NCI-H82 (cell line): ENCODE data around the gene EVX2.

ENCODE experiments used
- DNase-seq: peaks from one replicate; lab custom pipeline; 2025; lab: John Stamatoyannopoulos, UW

The EVX2 gene

DNA sequence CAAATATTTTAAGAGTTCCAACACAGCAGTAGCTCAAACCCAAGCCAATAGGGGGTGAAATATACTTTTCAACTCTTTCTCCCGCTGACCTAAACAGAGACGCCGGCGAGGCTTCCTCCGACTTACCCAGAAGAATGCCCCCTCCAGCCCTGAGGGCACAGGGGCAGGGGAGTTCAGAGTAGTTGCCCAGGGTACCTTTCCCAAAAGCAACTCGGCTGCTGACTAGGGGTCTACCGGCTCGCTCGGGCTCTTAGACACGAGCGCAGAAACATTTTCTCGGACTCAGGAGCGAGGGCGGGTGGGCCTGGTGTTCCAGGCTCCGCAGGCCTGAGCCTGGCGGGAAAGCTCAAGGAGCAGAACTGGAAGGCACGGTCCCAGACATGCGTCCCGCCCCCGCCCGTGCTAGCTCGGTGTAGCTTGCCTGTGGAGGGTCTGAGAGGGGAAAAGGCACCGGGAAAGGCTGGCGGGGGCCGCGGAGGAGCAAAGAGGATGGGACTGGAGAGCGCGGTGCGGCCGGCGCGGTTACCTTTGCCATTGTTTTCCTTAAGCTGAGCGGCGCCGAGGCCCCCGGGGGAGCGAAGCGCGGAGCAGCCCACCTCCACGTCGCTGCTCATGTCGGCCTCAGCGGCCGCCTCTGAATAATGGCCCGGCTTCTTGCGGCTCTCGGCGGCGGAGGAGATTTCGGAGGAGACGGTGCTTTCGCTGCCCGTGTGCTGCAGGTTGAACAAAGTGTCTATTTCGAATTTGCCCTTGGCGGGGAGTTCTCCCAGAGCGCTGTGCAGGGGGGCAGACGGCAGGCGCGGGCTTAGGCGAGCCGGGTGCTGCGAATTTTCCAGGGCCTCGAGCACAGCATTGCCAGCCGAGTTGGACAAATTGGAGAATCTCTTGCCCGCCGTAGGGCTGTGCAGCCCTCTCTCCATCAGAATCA, 674 bp downstream of the EVX2 start:
- DNase-seq = no peak

DNA sequence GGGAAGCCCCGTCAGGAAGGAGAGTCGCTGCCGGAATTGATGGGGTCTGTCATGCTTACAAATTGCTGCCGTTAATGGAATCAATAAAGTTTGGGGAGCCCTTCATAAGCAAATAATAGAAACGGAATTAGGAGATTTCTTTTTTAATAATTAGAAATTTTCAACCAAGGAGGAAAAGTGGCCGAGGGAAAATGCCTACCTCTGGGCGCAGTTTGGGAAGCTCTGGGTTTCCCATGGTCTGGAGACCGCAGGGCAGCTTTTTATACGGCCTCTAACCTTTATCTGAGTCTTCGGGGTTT, 1.3 kb downstream of the EVX2 start:
- no peak for DNase-seq

DNA sequence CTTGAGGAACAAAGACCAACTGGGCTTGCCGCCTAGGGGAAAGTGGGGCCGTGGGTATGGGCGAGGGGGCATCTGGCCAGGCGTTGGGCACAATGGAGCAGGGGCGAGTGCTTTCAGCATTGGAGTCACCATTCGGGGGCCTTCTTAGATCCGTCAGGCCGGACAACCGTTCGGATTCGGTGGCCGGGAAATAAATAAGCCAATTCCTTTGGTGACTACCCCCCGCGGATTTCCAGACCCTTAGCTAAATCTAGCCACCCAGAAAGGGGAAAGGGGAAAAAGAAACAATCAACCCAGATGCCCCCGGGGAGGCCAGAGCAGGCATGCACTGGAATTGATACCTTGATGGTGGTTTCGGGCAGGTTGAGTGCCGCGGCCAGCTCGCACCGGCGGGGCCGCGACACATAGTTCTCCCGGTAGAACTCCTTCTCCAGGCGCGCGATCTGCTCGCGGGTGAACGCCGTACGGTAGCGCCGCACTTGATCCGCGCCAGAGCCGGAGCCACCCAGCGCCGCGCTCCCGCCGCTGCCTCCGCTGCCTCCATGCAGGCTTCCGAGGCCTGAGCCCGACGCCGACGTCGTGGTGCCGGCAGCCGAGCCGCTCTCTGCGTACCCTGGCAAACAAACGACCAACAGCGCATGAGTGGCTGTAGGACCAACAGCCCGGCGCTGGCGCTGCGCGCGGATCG, 1.8 kb downstream of the EVX2 start:
- no peak for DNase-seq

DNA sequence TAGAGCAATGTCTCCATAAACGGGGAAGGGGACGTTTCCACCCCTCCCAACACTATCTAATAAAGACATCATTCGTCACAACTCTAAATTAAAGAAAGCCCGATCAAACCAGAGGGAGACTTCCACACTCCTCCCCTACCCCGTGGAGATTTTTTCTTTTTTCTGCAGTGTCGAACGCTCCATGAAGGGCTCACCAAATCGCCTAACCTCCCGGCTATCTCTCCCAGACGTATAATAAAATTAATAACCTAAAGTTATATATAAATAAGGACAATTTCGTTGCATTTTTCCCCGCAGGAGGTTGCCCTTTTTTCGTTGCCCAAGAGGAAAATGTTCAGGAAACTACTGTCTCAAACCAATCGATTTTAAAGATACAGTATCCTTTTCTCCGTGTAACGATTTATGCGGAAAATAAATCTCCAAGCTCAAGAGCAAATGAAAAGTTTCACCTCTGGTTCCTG, 2.4 kb downstream of the EVX2 start:
- DNase-seq = no peak

DNA sequence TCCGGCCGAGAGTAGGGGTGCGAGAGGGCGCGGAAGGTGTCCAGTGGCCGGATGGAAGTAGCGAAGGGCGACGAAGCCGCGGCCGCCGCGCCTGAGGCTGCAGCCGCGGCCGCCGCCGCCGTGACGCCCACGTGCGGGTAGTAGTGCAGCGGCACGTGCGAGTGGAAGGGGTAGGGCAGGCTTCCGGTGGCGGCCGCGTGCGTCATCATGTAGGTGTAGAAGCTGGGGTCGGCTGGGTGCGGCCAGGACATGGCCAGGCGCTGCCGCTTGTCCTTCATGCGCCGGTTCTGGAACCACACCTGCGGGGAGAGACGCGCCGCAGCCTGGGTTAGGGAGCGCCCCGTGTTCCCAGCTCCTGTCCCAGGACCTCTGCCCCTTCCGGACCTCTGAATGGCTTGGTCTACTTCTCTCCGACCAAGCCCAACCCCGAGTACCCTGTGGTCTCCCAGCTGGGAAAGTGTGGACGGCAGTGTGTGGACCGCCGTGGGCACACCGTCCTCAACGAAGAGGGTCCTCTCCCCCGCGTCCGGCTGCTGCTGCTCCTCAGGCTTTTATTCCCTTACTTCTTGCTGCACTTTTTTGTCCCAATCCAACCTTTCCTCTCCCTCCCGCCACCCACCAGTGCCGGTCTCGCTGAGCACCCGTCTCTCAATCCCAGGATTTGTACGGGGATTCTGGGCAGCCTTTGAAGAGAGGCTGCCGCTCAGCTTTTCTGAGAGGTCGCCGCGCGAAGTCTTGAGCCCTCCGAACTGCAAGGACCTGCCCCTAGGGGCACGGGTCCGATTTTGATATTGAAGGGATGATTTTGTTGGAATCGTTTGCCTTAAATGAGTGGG, 3.0 kb downstream of the EVX2 start:
- peak; percentile 64 for DNase-seq

DNA sequence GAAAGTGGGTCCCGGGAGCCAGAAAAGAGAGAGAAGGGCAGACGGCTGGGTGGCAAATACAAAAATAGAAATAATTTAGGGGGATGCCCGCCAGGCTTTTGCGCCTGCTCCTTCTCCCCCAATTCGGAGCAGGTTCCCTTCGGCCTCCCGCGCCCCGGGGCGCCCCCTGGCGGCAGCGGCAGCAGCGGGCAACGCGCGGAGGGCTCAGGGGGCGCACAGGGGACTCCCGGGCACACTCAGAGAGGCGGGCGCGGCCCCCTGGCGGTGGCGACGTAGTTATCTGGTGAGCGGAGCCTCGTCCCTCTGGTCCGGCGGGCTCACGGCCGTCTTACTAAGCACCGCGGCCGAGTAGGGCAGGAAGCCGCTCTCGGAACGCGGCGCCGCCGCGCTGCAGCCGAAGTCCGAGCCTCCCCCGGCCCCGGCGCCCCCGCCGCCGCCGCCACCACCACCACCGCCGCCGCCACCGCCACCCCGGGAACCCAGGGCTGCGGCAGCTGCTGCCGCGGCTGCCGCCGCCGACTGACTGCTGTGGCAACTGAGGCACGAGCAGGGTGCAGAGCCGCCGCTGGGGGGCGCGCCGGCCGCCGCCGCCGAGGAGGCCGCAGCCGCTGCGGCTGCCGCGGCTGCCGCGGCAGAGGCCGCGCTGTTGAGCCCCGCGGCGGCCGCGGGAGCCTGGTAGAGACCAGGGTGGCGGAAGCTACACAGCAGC, 3.8 kb downstream of the EVX2 start:
- peak; percentile 97 for DNase-seq

DNA sequence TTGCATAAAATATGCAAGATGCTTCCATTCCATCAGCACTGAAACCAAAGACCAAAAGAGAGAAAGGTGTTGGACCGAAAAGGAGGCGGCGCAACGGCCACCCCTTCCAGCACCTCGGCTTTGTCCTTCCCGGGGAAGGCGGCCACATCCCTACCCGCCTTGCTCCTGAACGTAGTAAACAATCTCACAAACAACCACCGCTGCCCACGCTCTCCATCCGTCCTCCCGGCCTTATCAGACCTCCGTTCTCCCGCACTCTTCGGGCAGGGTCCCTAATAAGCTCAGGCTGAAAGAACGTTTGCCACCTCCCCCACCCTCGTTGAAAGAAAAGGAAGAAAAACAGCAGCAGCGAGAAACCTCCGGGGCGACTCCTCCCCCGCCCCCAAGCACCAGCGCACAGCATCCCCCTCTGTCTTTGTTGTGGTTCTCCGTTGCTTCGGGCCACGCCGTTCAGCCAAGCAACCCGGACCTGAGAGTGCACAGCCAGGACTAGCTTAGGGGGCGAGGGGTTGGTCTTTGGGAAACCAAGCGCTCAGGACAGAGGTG, 4.4 kb downstream of the EVX2 start:
- DNase-seq = peak; percentile 91

DNA sequence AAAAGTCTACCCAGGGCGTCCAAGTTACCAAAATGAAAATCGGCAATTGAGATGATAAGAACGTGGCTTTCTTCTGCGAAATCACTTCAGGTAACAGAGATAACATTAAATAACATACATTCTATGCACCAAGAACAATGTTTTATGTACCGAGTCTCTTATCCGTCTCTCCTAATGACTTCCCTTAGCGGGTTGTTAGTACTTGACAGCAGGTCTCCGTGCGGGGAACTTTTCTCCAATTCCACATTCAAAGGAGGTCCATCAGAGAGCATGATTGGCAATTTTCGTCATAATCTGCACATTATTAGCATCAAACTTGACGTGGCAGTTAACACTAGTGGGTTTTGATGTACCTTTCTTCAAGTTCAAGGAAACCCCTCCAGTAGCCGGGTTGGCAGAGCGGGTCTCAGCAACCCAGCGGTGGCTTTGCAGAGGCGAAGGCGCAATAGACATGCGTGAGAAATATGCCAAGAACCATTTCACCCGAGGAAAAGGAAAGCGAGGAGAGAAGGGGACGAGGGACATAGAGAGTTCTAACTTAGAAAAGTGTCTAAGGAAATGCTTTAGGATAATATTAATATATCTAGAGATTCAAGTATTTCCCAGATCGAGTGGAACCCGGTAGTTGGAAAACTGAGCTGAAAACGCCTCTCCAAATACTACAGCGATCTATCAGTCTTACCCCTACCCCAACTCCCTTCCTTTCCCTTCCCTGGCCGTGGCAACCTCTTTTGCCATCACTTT, 5.0 kb downstream of the EVX2 start:
- peak; percentile 78 for DNase-seq

DNA sequence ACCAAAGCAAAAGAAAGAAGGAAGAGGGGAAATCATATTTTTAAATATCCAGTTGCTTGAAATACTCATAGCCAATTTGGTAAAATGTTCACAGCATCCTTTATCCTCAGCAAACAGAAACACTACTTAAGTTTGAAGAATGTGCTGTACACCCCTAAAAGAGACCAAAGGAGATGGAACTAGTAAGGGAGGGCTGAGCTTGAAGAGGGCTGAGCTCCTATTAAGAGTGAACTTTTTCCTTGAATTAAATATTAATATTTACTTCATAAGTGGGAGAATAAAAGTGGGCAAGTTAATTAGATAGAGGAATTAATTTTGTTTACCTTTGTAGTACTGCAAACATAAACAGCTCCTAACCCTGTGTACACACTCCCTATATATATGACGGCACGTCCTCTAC, 7.0 kb downstream of the EVX2 start:
- peak; percentile 55 for DNase-seq

DNA sequence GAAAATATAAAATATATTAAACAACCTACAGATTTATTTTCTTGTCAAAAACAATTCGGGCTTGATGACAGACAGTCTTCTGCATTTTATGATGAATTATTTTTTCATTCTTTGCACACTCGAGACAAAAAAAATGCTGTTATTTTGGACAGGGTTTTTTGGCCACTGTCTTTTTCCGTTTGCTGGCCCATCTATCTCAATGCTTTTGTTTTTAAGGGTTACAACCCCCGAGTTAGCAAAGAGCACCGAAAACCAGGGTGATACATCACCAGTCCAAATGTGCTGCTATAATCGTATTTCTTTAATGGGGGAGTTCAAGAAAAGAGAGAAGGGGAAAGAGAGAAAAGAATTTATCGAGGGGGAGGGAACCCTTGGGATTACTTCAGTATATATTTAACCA, 7.7 kb downstream of the EVX2 start:
- DNase-seq = no peak

DNA sequence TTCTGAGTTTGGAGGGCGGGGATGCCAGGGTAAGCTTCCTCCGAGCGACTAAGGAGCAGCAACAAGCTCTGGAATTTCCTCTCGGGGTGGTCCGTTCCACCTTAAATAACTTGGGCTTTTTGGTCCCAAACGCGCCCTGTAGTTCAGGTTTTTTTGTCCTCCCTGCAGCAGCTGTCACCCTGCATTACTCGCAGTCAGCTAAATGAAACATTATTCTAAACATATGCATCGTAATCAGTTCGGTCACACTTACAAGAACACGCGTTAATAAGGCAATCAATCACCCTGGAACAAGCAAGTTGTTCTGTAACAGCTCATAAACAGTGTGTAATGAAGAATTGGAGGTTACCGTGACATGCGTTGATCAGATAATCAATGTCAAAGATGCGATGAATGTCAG, 8.3 kb downstream of the EVX2 start:
- DNase-seq = peak; percentile 77

DNA sequence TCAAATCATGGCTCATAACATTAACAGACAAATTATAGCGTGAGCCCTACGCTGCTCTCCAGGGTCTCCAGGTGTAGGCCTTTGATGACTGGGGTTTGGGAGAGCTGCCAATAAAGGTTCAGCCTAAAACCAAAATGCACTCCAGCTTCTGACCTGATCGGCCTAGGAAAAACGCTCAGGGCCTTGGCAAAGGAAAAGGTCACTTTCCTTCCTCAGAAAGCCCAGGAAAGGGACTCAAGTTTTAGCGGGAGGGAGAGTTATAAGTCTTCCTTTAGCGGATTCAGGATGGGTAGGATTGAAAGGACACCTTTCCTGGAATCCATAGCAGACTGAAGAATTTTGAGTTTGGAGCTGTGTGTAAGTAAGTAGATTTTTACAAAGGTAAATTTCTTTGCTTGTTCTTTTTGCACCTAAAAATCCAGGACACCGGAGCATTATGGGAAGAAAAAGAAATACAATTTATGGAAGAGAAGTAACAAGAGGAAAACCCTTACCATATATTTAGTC, 8.8 kb downstream of the EVX2 start:
- no peak for DNase-seq

DNA sequence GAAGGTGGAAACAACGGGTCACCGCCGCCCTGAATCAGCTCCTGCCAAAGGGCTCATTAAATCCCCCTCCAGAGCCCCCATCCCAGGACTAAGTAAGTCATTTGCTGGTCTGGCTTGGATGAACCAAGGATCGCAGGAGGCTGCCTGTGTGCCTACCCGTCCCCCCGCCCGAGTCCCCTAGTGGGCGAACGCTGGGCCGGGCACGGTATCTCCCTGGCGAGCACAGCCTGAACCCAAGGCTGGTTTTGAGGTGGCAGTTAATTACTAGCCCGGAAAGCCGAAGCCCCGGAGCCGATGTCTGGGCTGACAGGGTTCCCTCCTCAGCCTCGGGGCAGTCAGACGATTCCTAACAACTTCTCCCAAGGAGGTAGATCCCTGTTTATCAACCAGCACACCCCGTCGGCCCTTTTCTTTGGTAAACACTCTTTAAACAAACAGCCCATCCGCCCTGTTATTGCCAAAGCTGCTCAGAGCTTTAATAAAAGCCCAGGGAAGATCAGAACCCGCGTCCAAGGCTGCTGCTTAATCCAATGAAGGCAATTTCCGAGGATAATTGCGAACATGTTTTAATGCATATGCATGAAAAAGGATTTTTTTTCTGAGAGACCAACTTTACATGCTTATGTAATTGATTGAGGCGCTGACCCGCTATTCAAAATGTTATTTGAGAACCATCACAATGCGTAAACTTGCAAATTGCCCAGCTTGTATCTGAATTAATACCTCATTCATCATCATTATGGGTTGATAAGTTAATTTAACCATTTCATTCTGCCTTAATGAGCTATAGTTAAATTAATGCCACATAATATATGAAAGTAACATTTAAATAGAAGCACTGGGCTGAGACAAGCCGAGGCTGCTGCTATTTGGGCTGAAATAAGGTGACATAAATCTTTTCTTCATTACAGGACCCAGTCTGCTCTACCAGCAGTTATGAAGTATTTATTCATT, 10.5 kb downstream of the EVX2 start:
- DNase-seq = peak; percentile 83

DNA sequence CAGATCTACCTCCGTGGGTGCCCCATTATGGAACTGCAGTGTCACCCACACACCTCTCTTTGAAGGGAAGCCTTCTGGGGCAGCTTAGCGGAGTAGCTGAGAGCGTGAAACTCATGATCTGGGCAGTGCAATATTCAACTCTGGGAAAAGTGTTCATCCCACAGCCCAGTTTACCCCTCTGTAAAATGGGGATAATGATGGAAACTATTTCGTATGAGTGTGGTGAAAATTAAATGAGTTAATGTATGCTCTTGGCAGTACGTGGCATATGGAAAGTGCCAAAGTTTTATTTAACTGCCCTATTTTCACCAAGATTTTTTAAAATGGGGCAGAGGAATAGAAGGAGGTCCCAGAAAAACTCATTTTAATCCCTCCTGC, 11.5 kb downstream of the EVX2 start:
- DNase-seq = no peak

DNA sequence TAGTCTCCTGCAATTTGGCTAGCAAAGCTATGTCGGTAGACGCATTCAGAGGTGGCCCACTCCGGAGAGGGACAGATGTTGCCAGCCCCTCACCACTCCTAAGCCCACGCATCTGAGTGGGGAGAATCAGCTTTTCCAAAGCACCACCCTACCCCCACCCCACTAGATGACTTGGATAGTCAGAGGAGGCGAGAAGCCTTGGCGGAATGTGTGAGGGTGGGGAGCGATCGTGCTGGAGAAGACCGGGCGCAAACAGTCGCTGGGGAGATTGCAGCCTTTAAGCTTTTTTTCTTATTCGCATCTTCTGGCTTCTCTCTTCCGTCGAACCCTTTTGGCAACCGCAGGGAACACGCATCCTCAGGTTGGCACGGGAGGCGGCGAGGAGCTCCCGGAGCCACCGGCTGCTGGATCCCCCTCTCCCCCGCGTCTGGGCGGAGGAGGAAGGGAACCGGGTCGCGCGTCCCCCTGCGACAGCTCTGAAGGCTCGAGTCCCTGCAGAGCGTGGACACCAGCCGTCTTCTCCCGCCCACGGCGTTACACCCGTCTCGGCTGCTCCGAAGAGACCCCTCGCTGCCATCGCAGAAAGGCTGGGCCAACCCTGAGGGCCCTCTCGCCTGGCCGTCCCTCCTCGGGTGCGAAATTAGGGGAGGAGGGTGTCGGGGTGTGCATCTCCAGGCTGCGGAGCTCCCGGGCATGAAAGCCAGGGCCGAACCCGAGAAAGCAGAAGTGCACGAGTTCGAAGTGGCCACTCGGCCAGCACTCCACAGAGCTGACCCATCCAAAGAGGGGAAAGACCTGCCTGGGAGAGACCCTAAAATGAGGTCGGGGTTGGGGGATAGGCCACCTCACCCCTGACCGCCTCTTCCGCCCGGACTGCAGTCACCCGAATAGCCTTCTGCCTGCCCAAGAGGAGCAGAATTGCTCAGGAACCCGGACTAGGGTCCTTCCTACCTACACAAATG, 12.2 kb downstream of the EVX2 start:
- DNase-seq = no peak

DNA sequence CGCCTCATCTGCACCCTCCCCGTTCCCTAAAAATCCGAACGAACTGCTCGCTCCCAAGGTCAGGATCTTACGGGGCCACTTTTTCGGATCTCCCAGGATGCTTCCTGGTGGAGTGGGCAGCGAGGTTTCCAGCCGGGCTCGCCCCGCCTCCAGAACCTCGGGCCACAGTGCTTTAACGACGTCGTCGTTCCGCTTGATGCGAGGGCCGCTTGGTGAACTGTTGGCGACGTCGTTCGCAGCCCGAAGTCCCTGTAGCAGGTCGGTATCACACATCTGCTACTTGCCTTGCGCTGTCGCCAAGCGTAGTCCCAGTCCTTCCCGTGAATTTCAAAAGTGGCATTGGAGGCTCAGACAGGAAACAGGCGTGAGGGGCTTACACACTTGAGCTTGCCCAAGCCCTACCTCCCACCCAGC, 15.3 kb downstream of the EVX2 start:
- DNase-seq = no peak

DNA sequence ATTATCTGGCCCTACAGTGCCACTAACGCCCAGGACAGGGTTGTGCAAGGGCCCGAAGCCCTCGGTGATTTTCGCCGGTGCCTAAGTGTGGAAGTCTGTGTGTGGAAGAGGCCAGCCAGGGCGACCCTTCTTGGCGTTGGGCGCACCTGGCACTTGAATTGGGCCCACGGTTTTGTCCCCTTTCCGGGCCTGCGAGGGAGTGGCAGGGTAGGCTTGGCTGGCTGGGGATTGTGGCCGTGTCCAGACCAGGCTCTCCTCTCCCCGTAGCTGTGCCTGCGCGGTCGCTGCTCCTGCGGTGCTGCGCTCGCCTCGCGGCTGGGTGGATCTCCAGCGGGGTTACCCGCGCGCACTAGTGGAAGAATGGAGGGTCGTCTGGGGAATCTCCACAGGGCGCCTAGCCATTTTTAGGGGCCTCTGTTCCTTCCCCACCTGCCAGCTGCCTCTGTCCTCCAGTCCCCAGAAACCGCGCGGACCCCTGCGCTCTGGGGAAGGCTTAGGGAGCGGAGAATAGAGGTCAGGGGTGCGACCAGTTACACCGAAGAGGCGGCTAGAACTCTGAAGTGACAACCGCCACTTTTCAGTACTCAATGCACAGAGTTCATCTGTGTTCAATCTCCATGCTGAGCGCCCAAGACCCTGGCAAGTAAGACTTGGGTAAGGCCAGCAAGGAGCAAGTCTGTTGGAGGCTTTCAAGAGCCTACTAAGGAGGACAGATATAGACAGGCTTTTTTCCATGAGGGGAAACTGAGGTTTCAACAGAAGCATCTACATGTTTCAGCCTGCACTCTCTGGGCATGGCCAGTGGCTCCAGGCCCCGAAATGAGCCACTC, 16.0 kb downstream of the EVX2 start:
- no peak for DNase-seq
